NCI-H1436 treated with DMSO at 0.1 percent for 48 hours (cell line): ENCODE results near the gene TTLL8.
"Not testable (repeated sequence)": the region's sequence is repeated elsewhere in the genome, so short reads cannot be mapped to it uniquely, and the experiment has no call there.

Source experiments
- DNase-seq: peaks from one replicate; lab custom pipeline; 2025; lab: John Stamatoyannopoulos, UW

The TTLL8 gene

GRCh38 chr22:49983148-49984042 lies 74.7 kb downstream of the TTLL8 start:
- no peak for DNase-seq

DNA sequence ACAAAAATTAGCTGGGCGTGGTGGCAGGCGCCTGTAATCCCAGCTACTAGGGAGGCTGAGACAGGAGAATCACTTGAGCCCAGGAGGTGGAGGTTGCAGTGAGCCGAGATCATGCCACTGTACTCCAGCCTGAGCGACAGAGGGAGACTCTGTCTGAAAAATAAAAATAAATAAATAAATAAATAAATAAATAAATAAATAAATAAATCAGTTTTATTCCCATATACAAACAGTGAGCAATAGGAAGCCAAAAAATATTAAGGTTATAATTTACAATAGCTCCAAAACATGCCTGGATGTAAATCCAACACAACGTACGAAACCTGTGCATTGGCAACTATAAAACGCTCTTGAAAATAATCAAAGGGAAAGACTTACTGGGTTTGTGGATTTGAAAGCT lies 76.3 kb downstream of the TTLL8 start:
- DNase-seq, result not testable (repeated sequence)

DNA sequence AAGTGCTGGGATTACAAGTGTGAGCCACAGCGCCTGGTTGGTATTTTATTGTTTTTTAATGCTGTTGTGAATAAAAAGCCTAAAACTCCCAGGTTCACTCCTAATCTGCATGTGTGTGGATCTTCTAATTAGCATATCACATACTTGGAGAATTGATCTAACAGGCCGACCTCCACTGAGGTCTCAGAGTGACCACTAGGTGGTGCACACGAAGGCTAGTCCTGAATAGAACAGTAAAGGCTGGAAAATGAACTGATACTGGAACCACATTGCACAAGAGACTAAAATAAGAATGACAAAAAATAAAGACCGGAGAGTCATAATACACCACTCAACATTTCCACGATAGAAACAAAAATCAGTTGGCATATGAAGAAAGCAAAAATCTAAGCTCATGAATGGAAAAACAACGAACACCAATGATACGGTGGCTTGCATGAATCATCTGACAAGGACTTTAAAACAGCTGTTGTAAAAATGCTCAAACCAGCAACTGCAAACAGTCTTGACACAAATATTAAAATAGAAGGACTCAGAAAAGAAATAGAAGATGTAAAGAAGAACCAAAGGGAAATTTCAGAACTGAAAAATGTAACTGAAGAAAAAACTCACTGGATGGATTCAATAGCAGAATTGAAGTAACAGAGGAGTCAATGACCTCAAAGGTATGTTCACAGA lies 78.4 kb downstream of the TTLL8 start:
- DNase-seq, result no peak

GRCh38 chr22:49977578-49977977 lies 80.5 kb downstream of the TTLL8 start:
- DNase-seq, result no peak

GRCh38 chr22:49976439-49977175 lies 81.5 kb downstream of the TTLL8 start:
- DNase-seq, result no peak

GRCh38 chr22:49975543-49976389 lies 82.3 kb downstream of the TTLL8 start:
- no peak for DNase-seq

GRCh38 chr22:49973018-49973961 lies 84.8 kb downstream of the TTLL8 start:
- no peak for DNase-seq

DNA sequence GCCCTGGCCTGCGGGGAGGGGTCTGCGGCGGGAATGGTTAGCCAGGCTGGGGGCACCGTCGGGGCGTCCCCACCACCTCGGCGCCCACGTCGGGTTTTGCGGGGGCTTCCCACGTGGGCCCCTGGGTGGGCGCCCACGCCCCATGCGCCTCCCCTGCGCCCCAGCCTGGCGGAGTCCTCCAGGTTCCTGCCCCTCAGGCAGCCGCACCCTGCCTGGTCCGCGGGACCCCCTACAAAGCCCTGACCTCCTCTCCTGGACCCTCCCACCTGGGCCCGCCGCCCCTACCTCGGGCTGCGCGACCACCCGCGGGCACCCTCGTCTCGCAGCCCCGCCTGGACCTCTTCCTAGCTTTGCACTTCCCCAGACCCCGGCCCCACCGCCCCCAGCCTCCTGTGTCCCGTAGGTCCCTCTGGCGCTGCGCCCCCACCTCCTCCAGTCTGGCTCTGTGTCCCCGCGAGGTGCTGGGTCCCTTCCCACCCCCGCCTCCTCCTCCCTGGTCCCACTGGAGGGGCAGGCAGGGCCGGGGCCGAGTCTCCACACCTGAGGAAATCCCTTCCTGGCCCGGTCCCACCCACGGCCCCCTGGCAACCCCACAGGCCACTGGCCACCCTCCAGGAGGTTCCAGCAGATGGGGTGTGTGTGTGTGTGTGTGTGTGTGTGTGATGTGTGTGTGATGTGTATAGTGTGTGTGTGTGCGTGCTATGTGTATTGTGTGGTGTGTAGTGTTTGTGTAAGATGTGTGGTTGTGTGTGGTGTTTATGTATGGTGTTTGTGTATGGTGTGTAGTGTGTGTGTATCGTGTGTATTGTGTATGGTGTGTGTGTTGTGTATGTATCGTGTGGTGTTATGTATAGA lies 85.7 kb downstream of the TTLL8 start:
- no peak for DNase-seq

DNA sequence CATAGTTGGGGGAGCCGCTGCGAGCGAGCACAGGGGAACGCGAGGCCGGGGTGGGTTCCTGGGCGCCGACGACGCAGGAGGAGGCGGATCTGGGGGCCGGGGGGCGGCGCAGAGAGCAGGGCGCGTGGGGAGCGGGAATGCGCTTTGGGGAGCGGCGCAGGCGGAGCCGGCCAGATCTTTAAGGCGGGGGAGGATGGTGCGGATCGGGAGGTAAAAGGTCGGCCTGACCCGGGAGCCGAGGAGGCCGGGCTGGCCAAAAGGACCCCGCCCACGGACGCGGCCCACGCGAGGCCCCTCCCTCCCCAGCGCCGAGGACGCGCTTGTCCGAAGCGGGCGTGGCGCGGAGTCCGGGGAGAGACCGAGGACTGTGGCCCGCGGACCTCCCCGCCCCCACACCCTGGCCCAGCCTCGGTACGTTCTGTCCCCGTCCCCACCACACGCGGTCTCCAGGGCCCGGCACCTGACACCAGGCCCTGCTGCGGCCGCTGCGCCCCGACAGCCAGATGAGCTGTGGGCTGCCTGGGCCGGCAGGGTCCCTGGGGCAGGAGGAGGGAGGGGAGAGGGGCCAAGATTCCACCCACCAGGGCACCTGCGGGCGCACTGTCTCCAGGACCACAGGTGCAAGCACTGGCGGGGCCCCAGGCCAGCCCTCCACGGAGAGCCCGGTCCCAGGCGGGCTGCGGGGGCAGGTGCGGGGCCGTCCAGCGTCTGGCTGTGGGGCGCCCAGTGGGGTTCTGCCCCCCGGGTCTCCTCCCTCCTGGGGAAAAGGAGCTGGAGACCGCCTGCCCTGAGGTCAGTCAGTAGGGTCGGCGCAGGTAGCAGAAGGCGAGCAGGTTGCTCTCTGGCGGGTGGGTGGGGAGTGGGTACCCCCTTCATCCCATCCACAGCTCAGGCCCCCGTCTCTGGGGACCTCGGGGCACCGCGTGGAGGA lies 86.6 kb downstream of the TTLL8 start:
- DNase-seq, result no peak

GRCh38 chr22:49970528-49971231 lies 87.4 kb downstream of the TTLL8 start:
- DNase-seq, result peak; percentile 79

DNA sequence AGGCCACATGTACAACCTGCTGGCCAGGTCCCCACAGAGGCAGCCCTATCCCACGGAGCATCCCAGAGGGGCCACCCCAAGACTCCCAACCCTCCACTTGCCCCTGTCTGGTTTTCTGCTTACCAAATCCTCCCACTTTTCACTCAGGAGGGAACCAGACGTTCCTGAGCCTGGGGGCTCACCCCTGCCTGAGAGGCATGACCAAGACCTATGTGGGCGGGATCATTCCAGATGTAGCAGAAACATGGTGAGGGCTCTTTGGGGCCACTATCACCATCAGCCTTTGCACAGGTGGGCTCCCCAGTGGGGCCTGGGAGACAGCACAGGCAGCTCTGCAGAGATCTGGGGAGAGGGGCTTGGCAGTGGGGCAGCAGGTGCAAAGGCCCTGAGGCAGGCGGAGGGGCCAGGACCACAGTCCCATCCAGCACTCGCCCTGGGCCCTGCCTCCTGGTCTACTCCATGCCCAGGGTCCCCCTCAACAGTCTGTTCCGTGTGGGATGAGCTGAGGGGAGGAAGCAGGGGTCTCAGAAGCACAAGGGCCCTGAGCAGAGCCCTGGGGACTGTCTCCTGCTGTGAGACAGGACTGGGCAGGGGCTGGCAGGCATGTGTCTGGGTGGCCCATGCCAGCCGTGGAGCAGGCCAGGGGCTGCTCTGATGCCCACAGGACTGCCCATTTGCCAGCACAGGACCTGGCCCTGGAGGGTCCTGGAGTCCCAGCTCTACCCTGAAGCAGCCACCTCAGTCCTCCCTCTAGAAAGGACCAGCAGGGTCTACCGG lies 88.2 kb downstream of the TTLL8 start:
- DNase-seq, result no peak

DNA sequence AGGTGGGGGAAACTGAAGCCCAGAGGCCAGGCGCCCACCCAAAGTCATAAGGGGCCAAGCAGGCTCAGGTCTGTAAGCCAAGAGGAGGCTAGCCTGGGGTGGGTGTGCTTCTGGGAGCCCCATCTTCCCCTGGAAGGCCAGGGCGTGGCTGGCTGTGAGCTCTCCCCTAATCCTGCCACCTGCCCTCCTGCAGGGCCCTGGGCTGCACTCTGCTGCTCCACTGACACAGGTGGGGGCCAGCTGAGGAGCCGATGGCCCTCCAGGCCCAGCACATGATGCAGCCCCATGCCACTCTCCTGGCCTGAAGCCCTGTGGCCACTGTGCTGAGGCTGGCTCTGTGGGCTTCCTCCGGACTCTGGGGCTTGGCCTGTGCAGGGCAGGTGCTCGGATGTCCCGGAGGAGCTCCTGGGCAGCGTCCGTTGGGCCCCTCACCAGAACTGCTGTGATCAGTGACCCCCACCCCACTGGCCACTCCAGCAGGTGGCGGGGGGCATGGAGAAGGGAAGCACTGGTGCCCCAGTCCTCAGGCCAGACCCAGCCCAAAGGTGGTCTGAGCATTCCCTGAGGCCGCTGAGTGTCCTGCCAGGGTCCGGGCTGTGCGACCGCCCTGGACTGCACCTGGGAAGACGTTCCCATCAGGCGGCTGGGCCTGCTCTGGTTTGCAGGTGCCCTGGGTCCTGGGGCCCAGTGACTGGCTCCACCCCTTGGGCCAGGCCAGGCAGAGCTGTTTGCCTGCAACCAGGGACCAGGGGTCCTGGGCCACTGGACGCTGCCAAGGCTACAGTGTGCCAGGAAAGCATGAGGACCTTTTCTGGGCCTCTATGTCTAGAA lies 89.1 kb downstream of the TTLL8 start:
- DNase-seq, result no peak
